IMR-90 (cell line): ENCODE results near the gene AHSG. TPM values are rescaled to one million over a fixed set of nuclear protein-coding genes. Genes with fewer than 3 reads are reported as not detected.
"Not testable (repeated sequence)": the region's sequence is repeated elsewhere in the genome, so short reads cannot be mapped to it uniquely, and the experiment has no call there.

Experiments used
- ATAC-seq: fragments of 200-7000 bp; cut with Tn5 transposase; 2 replicates; pipeline ENCODE4 v1.9.1; 2020; ENCODE audit warnings: low read depth, mild to moderate bottlenecking, moderate library complexity
- BruUV-seq: library from RNA; stranded (reverse); fragments of 400-500 nt; replicated peaks from 2 replicates; lab custom pipeline; 2021; lab: Mats Ljungman, UMichigan
- CTCF ChIA-PET: fragments of 300-600 bp; formaldehyde crosslinking; extraction: SDS; loops from one replicate; lab custom pipeline; 2021; ENCODE audit warnings: antibody characterized with exemption; lab: Yijun Ruan, JAX
- POLR2A ChIA-PET: fragments of 300-600 bp; sonication (Branson Sonifier 250); formaldehyde crosslinking; loops from one replicate; lab custom pipeline; 2022; ENCODE audit warnings: antibody characterized with exemption; ENCODE audit not compliant: unreplicated experiment; lab: Charles Lee
- DNase-seq: peaks from one replicate; pipeline ENCODE4 v3.0.0; 2013
- H2AFZ ChIP-seq: replicated peaks from 2 replicates; pipeline ENCODE3; 2013; ENCODE audit warnings: low read length, mild to moderate bottlenecking; ENCODE audit not compliant: poor library complexity
- H2AK5ac ChIP-seq: 2 replicates; pipeline ENCODE4 v1.6.1; 2013; ENCODE audit warnings: low read depth, low read length, inconsistent platforms
- H2AK9ac ChIP-seq: replicated peaks from 2 replicates; pipeline ENCODE3; 2013; ENCODE audit warnings: mild to moderate bottlenecking, low read depth, low read length, moderate library complexity; ENCODE audit not compliant: poor library complexity
- H2BK120ac ChIP-seq: 2 replicates; pipeline ENCODE4 v1.6.1; 2013; ENCODE audit warnings: low read depth, low read length, inconsistent platforms
- H2BK15ac ChIP-seq: 3 replicates; pipeline ENCODE4 v1.6.1; 2013; ENCODE audit warnings: low read depth, low read length, inconsistent platforms
- H2BK20ac ChIP-seq: 2 replicates; pipeline ENCODE4 v1.6.1; 2013; ENCODE audit warnings: low read depth, mild to moderate bottlenecking, inconsistent platforms, low read length, moderate library complexity
- H2BK5ac ChIP-seq: 2 replicates; pipeline ENCODE4 v1.6.1; 2013; ENCODE audit warnings: mild to moderate bottlenecking, low read depth, low read length, inconsistent platforms; ENCODE audit not compliant: poor library complexity, severe bottlenecking
- H3K14ac ChIP-seq: replicated peaks from 2 replicates; pipeline ENCODE4 v1.6.1; 2013; ENCODE audit warnings: low read depth, low read length, inconsistent platforms
- H3K18ac ChIP-seq: 2 replicates; pipeline ENCODE4 v1.6.1; 2013; ENCODE audit warnings: low read depth, low read length, control low read depth
- H3K23ac ChIP-seq: 2 replicates; pipeline ENCODE4 v1.6.1; 2013; ENCODE audit warnings: low read depth, low read length, inconsistent platforms
- H3K27ac ChIP-seq: 2 replicates; pipeline ENCODE4 v1.5.1; 2013; ENCODE audit warnings: mild to moderate bottlenecking, control low read depth, low read length; ENCODE audit not compliant: insufficient read depth
- H3K27me3 ChIP-seq: 2 replicates; pipeline ENCODE4 v1.6.1; 2013; ENCODE audit warnings: low read length; ENCODE audit not compliant: control insufficient read depth, insufficient read depth
- H3K36me3 ChIP-seq: 2 replicates; pipeline ENCODE4 v1.6.1; 2013; ENCODE audit warnings: low read length, mixed read lengths; ENCODE audit not compliant: control insufficient read depth, insufficient read depth
- H3K4ac ChIP-seq: 2 replicates; pipeline ENCODE4 v1.6.1; 2013; ENCODE audit warnings: low read depth, low read length, inconsistent platforms
- H3K4me1 ChIP-seq: 2 replicates; pipeline ENCODE4 v1.6.1; 2013; ENCODE audit warnings: low read length, mixed read lengths; ENCODE audit not compliant: control insufficient read depth, insufficient read depth
- H3K4me2 ChIP-seq: 2 replicates; pipeline ENCODE4 v1.6.1; 2013; ENCODE audit warnings: low read depth, mild to moderate bottlenecking, control low read depth, low read length, moderate library complexity
- H3K4me3 ChIP-seq: 2 replicates; pipeline ENCODE4 v1.5.1; 2013; ENCODE audit warnings: low read depth, mild to moderate bottlenecking, control low read depth, low read length, moderate library complexity; ENCODE audit not compliant: insufficient read depth
- H3K56ac ChIP-seq: 2 replicates; pipeline ENCODE4 v1.6.1; 2013; ENCODE audit warnings: low read length, inconsistent platforms; ENCODE audit not compliant: insufficient read depth; ENCODE audit errors: extremely low read depth
- H3K79me1 ChIP-seq, 2 experiments: 2 replicates each; pipeline ENCODE4 v1.6.1; 2013; ENCODE audit warnings: low read length in 2 of 2, inconsistent platforms in 1 of 2, low read depth in 1 of 2
- H3K9ac ChIP-seq: 2 replicates; pipeline ENCODE4 v1.6.1; 2013; ENCODE audit warnings: low read depth, low read length, control low read depth
- H3K9me1 ChIP-seq: 2 replicates; pipeline ENCODE4 v1.6.1; 2013; ENCODE audit warnings: low read length, inconsistent platforms; ENCODE audit not compliant: insufficient read depth
- H3K9me3 ChIP-seq: 2 replicates; pipeline ENCODE4 v1.6.1; 2013; ENCODE audit warnings: low read length; ENCODE audit not compliant: control insufficient read depth, insufficient read depth
- H4K20me1 ChIP-seq: 2 replicates; pipeline ENCODE4 v1.6.1; 2013; ENCODE audit warnings: low read length, inconsistent platforms; ENCODE audit not compliant: insufficient read depth
- H4K5ac ChIP-seq: 2 replicates; pipeline ENCODE4 v1.6.1; 2013; ENCODE audit warnings: mild to moderate bottlenecking, low read depth, low read length, control low read depth
- H4K8ac ChIP-seq, 2 experiments: 2 replicates each; pipeline ENCODE4 v1.6.1; 2013; ENCODE audit warnings: low read depth in 2 of 2, low read length in 2 of 2, control low read depth in 1 of 2, inconsistent platforms in 1 of 2
- H4K91ac ChIP-seq: 2 replicates; pipeline ENCODE4 v1.6.1; 2013; ENCODE audit warnings: low read depth, low read length, inconsistent platforms; ENCODE audit not compliant: insufficient read depth
- BHLHE40 ChIP-seq: fragments of 150-350 bp; IDR thresholded peaks from 2 replicates; pipeline ENCODE4 v1.6.1; 2016; ENCODE audit warnings: mild to moderate bottlenecking, low read depth, low read length
- CEBPB ChIP-seq: IDR thresholded peaks from 2 replicates; pipeline ENCODE4 v1.6.1; 2012; ENCODE audit warnings: low read depth, low read length, improper control_type of control experiment
- FOS ChIP-seq: fragments of 150-350 bp; IDR thresholded peaks from 2 replicates; pipeline ENCODE4 v1.6.1; 2016; ENCODE audit warnings: low read depth, low read length
- WGBS, 2 experiments: methylation state at CpG; one replicate each; pipeline versions ENCODE4 v1.1.5 to v1.1.7; 2013; ENCODE audit warnings: missing lambda C conversion rate in 2 of 2; ENCODE audit not compliant: insufficient read length in 1 of 2; ENCODE audit errors: extremely low coverage in 2 of 2; 5-methylcytosine and 5-hydroxymethylcytosine counted together
- dilution Hi-C: fragments of 300-500 bp; cut with HindIII; formaldehyde crosslinking; loops from one replicate; pipeline ENCODE4 v1.14.3; 2018; ENCODE audit warnings: low sequenced_read_pairs; ENCODE audit not compliant: unreplicated experiment
- in situ Hi-C: fragments of 300-500 bp; cut with MboI; formaldehyde crosslinking; loops from 3 replicates; pipeline ENCODE4 v1.14.3; 2019; ENCODE audit warnings: low sequenced_read_pairs, inconsistent platforms, mixed read lengths
- intact Hi-C: fragments of 100-400 bp; cut with micrococcal nuclease; formaldehyde crosslinking; loops from 2 replicates; pipeline ENCODE4 v1.10.0; 2022
- polyA plus RNA-seq, 3 experiments: library from polyadenylated mRNA; depleted of rRNA; stranded (reverse); fragments of >200 nt; gene quantifications; 2 replicates each; pipeline ENCODE4 v1.2.3, GENCODE V29; 2012; ENCODE audit warnings: low replicate concordance in 1 of 3
- total RNA-seq: library from RNA; depleted of rRNA; stranded (reverse); fragments of >200 nt; gene quantifications from 2 replicates; pipeline ENCODE4 v1.2.3, GENCODE V29; 2012

Gene AHSG
- total and polyA plus RNA-seq, 2 of the 4 experiments (the other 2 are of a cell fraction) = not detected

DNA sequence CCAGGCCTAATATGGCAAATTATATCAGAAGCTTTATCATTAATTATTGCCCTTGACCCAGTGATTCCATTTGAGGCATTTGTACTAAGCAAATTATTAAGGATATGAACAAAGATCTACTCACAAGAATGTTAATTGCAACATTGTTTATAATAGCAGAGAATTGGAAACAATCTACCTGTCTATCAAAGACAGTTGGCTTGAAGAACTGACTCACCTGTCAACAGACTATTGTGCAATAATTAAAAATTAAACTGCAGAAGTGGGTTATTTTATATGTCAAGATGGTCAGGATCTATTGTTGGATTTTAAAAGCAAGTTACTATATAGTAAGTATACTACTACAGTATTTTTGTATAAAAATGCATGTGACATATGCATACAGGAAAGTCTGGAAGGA is 20.6 kb downstream of the AHSG start:
- Histone ChIP-seq H3K4ac (no peak overlapping the region), H2BK5ac (no peak overlapping the region), H3K9me3 (no peaks in the 10 kb centered on the region), H2BK15ac (no peak overlapping the region), H3K9ac (no peak overlapping the region), H3K4me1 (no peaks in the 10 kb centered on the region), H2BK120ac (no peak overlapping the region), H3K79me1 (no peaks in the 10 kb centered on the region), H4K8ac (no peak overlapping the region), H3K18ac (no peak overlapping the region), H3K4me3 (no peak overlapping the region), H3K14ac (no peak overlapping the region), H2AFZ (no peak overlapping the region), H3K9me1 (no peaks in the 10 kb centered on the region), H2AK9ac (no peak overlapping the region), H2BK20ac (no peak overlapping the region), H3K56ac (no peak overlapping the region), H3K27ac (no peak overlapping the region), H3K27me3 (peaks cover 8% of the 10 kb centered on the region), H2AK5ac (no peak overlapping the region), H4K20me1 (no peaks in the 10 kb centered on the region), H3K4me2 (no peak overlapping the region), H4K91ac (no peak overlapping the region), H4K5ac (no peak overlapping the region), H3K36me3 (no peaks in the 10 kb centered on the region), H3K23ac (no peak overlapping the region)
- intact Hi-C loops (no loop called here), in situ Hi-C loops (no loop called here), dilution Hi-C loops (no loop called here)
- DNase-seq (no peak), ATAC-seq (no peak)
- TF ChIP-seq FOS = no peak
- no peak for TF ChIP-seq BHLHE40
- peak; percentile 76 for TF ChIP-seq CEBPB
- BruUV-seq = no TSS peak
- POLR2A ChIA-PET = no interaction called here
- CTCF ChIA-PET = interaction anchor here (1.2 kb wide), 1 partner anchor 16 kb away, joined by 4 read pairs; no protein-coding TSS in a partner anchor

DNA sequence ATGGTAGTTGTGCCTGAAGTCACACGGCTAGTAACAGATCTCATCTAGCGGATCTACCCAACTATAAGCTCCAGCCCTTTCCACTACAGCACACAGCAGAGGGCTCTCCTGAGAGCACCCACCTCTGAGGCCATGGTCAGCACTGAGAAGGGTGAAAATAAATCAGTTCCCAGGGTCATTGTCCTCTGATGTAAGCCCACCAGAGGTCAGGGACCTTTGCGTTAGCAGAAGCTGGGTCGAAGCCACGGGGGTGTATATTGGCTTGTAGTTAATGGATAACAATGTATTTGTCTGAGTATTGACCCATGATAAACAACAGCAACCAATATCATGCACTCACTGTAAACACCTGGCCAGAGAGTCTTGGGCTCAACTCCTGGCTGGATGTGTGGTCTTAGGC is 21.3 kb downstream of the AHSG start:
- H3K4me1 ChIP-seq, H2AFZ ChIP-seq, H3K4ac ChIP-seq, H3K9me1 ChIP-seq, H3K36me3 ChIP-seq, H4K20me1 ChIP-seq, ATAC-seq, in situ Hi-C loops, H3K56ac ChIP-seq, H4K91ac ChIP-seq, H3K4me2 ChIP-seq, H3K23ac ChIP-seq, H4K8ac ChIP-seq, H3K27ac ChIP-seq, H3K4me3 ChIP-seq, H3K14ac ChIP-seq, H2BK5ac ChIP-seq, H3K79me1 ChIP-seq, H2BK120ac ChIP-seq, H2AK5ac ChIP-seq, H3K18ac ChIP-seq, H2BK20ac ChIP-seq, DNase-seq, H2BK15ac ChIP-seq, H2AK9ac ChIP-seq, intact Hi-C loops, H3K27me3 ChIP-seq, H4K5ac ChIP-seq, H3K9ac ChIP-seq, BruUV-seq, dilution Hi-C loops, POLR2A ChIA-PET, H3K9me3 ChIP-seq: not testable (repeated sequence)
- no CpG with 5 or more reads among the region's 5 CpGs for whole genome bisulfite sequencing, 2 experiments
- CTCF ChIA-PET = interaction anchor here (1.1 kb wide), 1 partner anchor 17 kb away, joined by 3 read pairs; no protein-coding TSS in a partner anchor
